IPS DF 6.9 (cell line): ENCODE data around the gene ACTL9.

Experiments used
- DNase-seq: peaks from one replicate; pipeline ENCODE4 v3.0.0-alpha.2; 2013; ENCODE audit warnings: low read depth, low spot score
- H3K27ac ChIP-seq: one replicate; pipeline ENCODE4 v1.5.1; 2013; ENCODE audit warnings: low read length, control low read depth
- H3K27me3 ChIP-seq: 2 replicates; pipeline ENCODE4 v1.6.1; 2013; ENCODE audit warnings: mild to moderate bottlenecking, low read length; ENCODE audit not compliant: control insufficient read depth, insufficient read depth
- H3K36me3 ChIP-seq: 2 replicates; pipeline ENCODE4 v1.6.1; 2013; ENCODE audit warnings: low read length; ENCODE audit not compliant: control insufficient read depth, insufficient read depth
- H3K4me1 ChIP-seq: 2 replicates; pipeline ENCODE4 v1.6.1; 2013; ENCODE audit warnings: low read length; ENCODE audit not compliant: control insufficient read depth, insufficient read depth
- H3K4me3 ChIP-seq: 2 replicates; pipeline ENCODE4 v1.5.1; 2013; ENCODE audit warnings: mild to moderate bottlenecking, low read length
- H3K9me3 ChIP-seq: 2 replicates; pipeline ENCODE4 v1.6.1; 2013; ENCODE audit warnings: low read length, inconsistent platforms; ENCODE audit not compliant: control insufficient read depth, insufficient read depth
- WGBS: extraction: QIAGEN DNeasy Blood & Tissue Kit; methylation state at CpG from one replicate; pipeline ENCODE4 v1.1.7; 2013; ENCODE audit warnings: mixed read lengths, missing lambda C conversion rate; ENCODE audit not compliant: insufficient read length, insufficient coverage; 5-methylcytosine and 5-hydroxymethylcytosine counted together

The ACTL9 gene

DNA sequence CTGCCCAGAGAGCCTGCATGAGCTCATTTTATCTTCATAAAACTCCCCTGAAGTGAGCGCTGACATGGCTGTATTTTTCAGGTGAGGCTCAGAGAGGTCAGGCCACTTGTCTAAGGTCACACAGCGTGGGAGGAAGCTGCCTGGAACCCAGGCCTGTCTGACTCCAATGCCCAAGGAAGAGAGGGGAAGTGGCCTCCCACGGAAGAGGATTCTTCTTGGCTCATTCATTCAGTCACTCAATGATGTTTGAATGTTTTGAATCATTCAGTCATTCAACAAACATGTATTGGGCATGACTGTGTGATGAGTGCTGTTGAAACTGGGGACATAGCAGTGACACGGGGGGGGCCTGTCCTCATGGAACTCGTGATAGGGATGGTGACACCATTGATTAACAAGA lies 12.0 kb downstream of the ACTL9 start:
- Histone ChIP-seq H3K27ac (no peak overlapping the region), H3K36me3 (no peaks in the 10 kb centered on the region), H3K9me3 (no peaks in the 10 kb centered on the region), H3K4me3 (no peak overlapping the region), H3K27me3 (no peaks in the 10 kb centered on the region), H3K4me1 (no peaks in the 10 kb centered on the region)
- no peak for DNase-seq
- WGBS = no CpG with 5 or more reads among the region's 5 CpGs

DNA sequence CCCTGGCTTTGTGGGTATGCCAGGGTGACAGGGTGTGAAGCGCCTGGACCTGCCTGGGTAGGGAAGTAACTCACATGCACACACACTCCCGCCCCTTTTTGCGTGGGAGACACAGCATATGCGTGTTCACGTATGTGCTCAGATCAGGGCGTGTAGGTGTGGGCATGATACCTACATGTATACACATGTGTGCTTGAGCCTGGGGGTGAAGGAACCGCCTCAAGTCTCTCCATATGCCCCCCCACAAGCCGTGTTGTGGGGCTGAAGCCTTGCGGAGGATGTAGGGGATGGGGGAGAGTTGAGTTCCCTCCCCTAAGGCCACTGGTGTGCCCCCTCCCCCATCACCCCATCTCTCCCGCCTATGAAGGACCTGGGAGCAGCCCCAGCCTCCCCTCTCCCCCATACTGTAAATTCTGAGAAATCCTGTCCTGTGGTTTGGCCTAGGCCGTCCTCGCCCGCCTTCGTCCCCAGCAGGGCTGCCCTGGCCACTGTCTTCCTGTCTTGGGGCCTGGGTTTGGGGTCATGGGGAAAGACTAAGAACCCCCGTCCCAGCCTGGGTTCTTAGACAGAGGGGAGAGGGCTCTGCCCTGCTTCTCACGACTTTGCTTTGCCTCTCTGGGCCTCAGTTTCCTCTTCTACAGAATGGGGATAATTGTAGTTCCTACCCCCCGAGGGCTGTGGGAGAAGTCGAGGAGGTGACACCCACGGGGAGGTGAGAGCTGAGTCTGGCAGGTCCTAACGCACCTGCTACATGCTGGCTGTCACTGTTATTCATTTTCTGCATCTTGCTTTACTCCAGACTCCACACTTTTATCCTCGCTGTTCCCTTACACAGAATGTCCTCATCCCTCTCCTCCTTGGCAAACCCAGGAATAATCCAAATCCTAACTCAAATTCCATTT lies 14.3 kb downstream of the ACTL9 start:
- H3K36me3 ChIP-seq = no peaks in the 10 kb centered on the region
- no peak for DNase-seq
- no CpG with 5 or more reads among the region's 21 CpGs for WGBS
- no peak overlapping the region for H3K27ac ChIP-seq
- no peaks in the 10 kb centered on the region for H3K4me1 ChIP-seq
- H3K4me3 ChIP-seq = no peak overlapping the region
- H3K9me3 ChIP-seq = no peaks in the 10 kb centered on the region
- H3K27me3 ChIP-seq = no peaks in the 10 kb centered on the region

DNA sequence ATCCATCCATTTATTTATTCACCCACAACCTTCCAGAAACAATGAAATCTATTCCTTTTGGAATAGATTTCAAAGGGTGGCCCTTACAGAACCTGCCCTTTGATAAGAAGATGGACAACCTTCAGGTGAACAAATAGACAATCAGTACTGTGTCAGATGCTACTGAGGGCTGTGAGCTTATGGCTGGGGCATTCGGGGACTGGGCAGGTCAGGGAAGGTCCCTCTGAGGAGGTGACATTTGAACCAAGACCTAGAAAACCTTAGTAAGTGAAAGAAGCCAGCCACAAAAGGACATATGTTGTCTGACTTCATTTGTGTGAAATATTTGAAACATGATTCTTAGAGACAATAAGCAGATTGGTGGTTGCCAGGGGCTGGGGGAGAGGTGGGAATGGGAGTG lies 15.7 kb downstream of the ACTL9 start:
- no peak overlapping the region for H3K27ac ChIP-seq
- H3K27me3 ChIP-seq = no peaks in the 10 kb centered on the region
- H3K36me3 ChIP-seq = no peaks in the 10 kb centered on the region
- no peaks in the 10 kb centered on the region for H3K9me3 ChIP-seq
- H3K4me3 ChIP-seq = no peak overlapping the region
- no peak for DNase-seq
- no CpG with 5 or more reads among the region's 1 CpG for WGBS
- H3K4me1 ChIP-seq = no peaks in the 10 kb centered on the region

DNA sequence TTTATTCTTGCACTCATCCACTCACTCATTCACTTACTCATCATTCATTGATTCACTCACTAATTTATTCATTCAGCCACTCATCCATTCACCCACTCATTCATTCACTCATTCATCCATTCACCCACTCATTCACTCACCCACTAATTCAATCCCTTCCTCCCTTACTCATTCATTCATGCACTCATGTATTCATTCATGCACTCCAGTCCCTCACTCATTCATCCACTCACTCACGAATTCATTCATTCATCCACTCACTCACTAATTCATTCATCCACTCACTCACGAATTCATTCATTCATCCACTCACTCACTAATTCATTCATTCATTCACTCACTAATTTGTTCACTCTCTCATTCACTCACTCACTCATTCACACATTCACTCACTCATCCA lies 16.1 kb downstream of the ACTL9 start:
- Histone ChIP-seq H3K4me1 (no peaks in the 10 kb centered on the region), H3K27ac (no peak overlapping the region), H3K36me3 (no peaks in the 10 kb centered on the region), H3K27me3 (no peaks in the 10 kb centered on the region), H3K4me3 (no peak overlapping the region), H3K9me3 (no peaks in the 10 kb centered on the region)
- no peak for DNase-seq
- WGBS = 100% methylated on average over 2 of the region's 2 CpGs

DNA sequence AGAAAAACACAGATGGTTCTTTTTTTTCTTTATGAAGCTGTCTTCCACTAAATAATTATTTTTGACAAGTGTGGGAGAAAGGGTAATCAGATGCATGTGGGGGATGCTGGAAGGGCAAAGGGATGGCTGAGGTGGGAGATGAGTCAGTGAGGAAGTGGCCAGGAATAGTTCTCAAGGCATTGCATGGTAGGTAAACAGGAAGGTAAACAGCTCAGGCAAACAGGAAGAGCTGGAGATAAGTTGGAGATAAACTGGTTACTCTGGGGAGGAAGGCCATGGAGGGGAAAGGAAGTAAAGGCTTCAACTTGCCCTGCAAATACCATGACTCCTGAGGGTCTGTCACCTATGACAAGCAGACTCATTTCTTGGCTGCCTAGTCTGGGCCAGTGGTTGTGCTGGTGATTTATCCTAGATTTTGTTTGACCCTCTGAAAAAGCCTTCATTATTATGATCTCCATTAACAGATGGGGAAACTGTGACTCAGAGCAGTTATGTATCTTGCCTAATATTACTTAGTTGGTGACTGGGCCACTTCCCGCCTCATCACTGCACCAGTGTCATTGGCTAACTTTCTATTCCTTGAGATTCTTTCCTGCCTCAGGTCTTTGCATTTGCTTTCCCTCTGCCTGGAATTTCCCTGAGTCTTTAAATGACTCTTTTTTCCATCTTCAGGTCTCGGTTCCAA lies 17.1 kb downstream of the ACTL9 start:
- Histone ChIP-seq H3K27ac (no peak overlapping the region), H3K4me1 (no peaks in the 10 kb centered on the region), H3K9me3 (no peaks in the 10 kb centered on the region), H3K27me3 (no peaks in the 10 kb centered on the region), H3K4me3 (no peak overlapping the region), H3K36me3 (no peaks in the 10 kb centered on the region)
- no peak for DNase-seq
- no CpG with 5 or more reads among the region's 2 CpGs for WGBS

DNA sequence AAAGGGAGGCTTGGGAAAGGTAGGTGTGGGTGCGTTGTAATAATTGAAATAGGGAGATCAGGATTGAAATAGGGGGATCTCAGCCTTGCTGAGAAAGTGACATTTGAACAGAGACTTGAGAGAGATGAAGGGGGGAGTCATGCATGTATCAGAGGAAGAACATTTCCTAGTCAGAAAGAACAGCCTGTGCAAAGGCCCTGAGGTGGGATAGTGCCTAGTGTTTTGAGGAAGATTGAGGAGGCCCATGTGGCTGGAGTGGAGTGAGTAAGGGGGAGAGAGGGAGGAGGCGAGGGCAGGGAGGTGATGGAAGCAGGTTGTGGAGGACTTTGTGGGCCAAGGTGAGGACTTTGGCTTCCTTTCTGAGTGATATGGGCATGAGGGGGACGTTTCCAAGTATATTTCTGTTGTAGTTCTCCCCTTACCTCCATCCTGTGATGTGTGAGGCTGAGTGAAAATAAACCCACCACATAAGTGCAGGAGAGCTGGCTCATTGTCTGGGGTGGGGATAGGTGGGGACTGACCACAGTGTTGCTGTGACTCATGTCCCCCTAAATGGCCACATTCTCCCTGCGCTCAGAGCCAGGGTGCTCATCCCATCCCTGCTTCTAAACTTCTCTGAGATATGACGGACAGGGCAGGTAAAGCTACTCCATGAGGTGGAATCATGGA lies 17.8 kb downstream of the ACTL9 start:
- H3K4me3 ChIP-seq = no peak overlapping the region
- 100% methylated on average over 1 of the region's 5 CpGs for WGBS
- H3K36me3 ChIP-seq = no peaks in the 10 kb centered on the region
- H3K27me3 ChIP-seq = no peaks in the 10 kb centered on the region
- no peaks in the 10 kb centered on the region for H3K9me3 ChIP-seq
- no peak for DNase-seq
- no peak overlapping the region for H3K27ac ChIP-seq
- no peaks in the 10 kb centered on the region for H3K4me1 ChIP-seq

DNA sequence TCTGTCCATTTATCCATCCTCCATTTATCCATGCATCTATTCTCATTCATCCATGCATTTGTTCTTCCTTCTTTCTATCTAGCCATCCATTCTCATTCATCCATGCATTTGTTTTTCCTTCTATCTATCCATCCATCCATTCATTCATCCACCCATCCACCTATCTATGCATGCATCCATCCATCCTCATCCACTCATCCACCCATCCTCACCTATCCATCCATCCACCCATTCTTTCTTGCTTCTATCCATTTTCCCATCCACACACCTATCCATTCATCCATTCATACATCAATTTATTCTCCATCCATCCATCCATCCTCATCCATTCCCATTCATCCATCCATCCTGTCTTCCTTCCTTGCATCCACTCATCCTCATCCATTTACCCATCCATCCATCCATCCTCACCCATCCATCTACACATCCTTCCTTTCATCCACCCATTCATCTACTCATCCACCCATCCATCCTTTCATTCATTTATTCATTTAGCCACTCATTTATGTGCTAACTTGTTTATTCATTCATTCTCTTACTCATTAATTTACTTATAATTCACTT lies 20.3 kb downstream of the ACTL9 start:
- Histone ChIP-seq H3K36me3 (no peaks in the 10 kb centered on the region), H3K4me1 (no peaks in the 10 kb centered on the region), H3K27ac (no peak overlapping the region), H3K9me3 (no peaks in the 10 kb centered on the region), H3K4me3 (no peak overlapping the region), H3K27me3 (no peaks in the 10 kb centered on the region)
- no peak for DNase-seq

DNA sequence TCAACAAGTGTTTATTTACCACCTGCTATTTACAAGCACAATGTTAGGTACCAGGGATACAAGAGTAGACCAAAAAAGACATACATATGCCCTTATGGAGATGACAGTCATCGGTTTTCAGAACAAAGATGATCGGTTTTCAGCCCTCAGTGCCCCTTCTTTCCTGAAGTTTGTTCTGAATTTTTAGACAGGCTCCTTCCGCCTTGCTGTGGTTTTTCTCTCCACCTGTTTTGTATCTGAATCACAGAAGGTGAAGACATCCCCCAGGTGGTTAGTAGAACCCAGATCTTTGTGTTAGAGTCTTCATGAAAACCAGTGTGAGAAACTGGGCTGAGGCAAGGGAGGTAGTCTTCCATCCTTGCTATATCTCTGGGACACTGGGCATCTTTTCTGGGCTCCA lies 23.5 kb downstream of the ACTL9 start:
- H3K27me3 ChIP-seq = no peaks in the 10 kb centered on the region
- DNase-seq = no peak
- no peaks in the 10 kb centered on the region for H3K9me3 ChIP-seq
- H3K27ac ChIP-seq = no peak overlapping the region
- H3K36me3 ChIP-seq = no peaks in the 10 kb centered on the region
- no peak overlapping the region for H3K4me3 ChIP-seq
- H3K4me1 ChIP-seq = no peaks in the 10 kb centered on the region
- no CpG with 5 or more reads among the region's 3 CpGs for WGBS

DNA sequence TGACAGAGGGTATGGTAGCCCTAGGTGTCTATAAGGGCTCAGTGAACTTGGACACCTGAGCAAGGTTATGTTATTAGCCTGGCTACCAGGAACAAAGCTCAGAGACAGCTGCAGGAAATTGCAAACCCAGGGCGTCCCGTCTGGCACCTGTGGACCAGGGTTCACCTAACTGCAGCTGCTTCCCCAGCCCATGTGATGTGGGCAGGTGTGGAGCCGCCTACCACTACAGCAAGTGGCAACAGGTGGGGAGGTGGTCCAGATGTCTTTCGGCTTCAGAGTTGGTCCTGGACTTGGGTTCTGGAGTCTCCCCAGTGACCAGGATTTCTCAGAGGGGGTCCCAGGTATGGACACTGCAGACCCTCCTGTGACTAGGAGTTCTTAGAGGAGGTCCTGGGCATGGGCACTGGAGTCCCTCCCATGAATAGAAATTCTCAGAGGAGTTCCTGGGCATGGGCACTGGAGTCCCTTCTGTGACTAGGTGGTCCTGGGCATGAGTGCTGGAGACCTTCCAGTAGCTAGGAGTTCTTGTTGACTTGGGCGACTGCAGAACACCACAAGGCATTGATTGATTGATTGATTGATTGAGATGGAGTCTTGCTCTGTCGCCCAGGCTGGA lies 25.2 kb downstream of the ACTL9 start:
- H3K27ac ChIP-seq = no peak overlapping the region
- no CpG with 5 or more reads among the region's 6 CpGs for WGBS
- no peaks in the 10 kb centered on the region for H3K9me3 ChIP-seq
- no peak overlapping the region for H3K4me3 ChIP-seq
- no peaks in the 10 kb centered on the region for H3K4me1 ChIP-seq
- no peaks in the 10 kb centered on the region for H3K36me3 ChIP-seq
- DNase-seq = no peak
- H3K27me3 ChIP-seq = no peaks in the 10 kb centered on the region

DNA sequence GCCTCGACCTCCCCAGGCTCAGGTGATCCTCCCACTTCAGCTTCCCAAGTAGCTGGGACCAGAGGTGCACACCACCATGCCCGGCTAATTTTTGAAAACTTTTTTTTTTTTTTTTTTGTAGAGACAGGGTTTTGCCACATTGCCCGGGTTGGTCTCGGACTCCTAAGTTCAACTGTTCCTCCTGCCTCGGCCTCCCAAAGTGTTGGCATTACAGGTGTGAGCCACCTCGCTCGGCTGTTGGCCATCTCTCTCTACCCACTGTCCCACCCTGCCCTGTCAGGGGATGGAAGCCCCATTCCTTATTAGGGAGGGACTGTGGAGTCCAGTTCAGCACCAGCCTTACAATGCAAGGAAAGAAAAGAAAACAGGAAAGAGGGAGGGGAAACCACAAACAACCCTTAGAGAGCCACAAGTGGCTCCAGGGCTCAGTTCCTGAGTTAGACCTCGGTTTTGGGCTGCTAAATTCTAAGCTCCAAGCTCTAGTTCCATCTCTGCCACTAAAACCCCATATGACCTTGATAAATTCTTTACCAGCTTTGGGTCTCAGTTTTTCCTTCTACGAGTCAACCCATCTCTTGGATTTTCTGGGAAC lies 31.7 kb downstream of the ACTL9 start:
- H3K27ac ChIP-seq = no peak overlapping the region

More for the DNA sequence above, 31.7 kb downstream of the ACTL9 start:
- Histone ChIP-seq H3K36me3 (no peaks in the 10 kb centered on the region), H3K9me3 (no peaks in the 10 kb centered on the region), H3K4me1 (no peaks in the 10 kb centered on the region), H3K27me3 (no peaks in the 10 kb centered on the region; the same call in 1 of the 2 replicates), H3K4me3 (no peak overlapping the region)
- WGBS = no CpG with 5 or more reads among the region's 9 CpGs
- DNase-seq = no peak
